Neutrophil (primary cell): Measurements from ENCODE around the gene YES1.

Experiments used
- H3K27ac ChIP-seq: fragments of 200-600 bp; sonication (generic); 2 replicates; pipeline ENCODE4 v1.5.1; 2016; ENCODE audit warnings: mild to moderate bottlenecking, moderate library complexity
- H3K27me3 ChIP-seq: fragments of 200-600 bp; sonication (generic); 2 replicates; pipeline ENCODE4 v1.6.0; 2016; ENCODE audit warnings: mild to moderate bottlenecking
- H3K36me3 ChIP-seq: fragments of 200-600 bp; sonication (generic); 2 replicates; pipeline ENCODE4 v1.5.1; 2017
- H3K4me1 ChIP-seq, 2 experiments: fragments of 200-600 bp in 1 of 2; sonication (generic) in 1 of 2; 1 replicate in 1 of 2; 2 replicates in 1 of 2; pipeline versions ENCODE4 v1.5.1 to v1.6.1; 2013 to 2016; ENCODE audit warnings: low read depth in 1 of 2, low read length in 1 of 2, mild to moderate bottlenecking in 1 of 2, moderate library complexity in 1 of 2; ENCODE audit not compliant: control insufficient read depth in 1 of 2, insufficient read depth in 1 of 2
- H3K4me3 ChIP-seq, 2 experiments: fragments of 200-600 bp in 1 of 2; sonication (generic) in 1 of 2; 1 replicate in 1 of 2; 2 replicates in 1 of 2; pipeline ENCODE4 v1.5.1; 2013 to 2016; ENCODE audit warnings: low read depth in 1 of 2, low read length in 1 of 2, mild to moderate bottlenecking in 1 of 2, moderate library complexity in 1 of 2
- H3K9me3 ChIP-seq: fragments of 200-600 bp; sonication (generic); 2 replicates; pipeline ENCODE4 v1.5.1; 2016
- CTCF ChIP-seq: fragments of 200-600 bp; sonication (generic); IDR thresholded peaks from 2 replicates; pipeline ENCODE4 v1.5.1; 2016; ENCODE audit warnings: antibody characterized with exemption

The YES1 gene

GRCh38 chr18:679516-679915 is 132.5 kb downstream of the YES1 start:
- H3K9me3 ChIP-seq: no peaks in the 10 kb centered on the region
- peaks cover 62% of the 10 kb centered on the region for H3K36me3 ChIP-seq
- H3K4me1 ChIP-seq: no peaks in the 10 kb centered on the region
- no peak for TF ChIP-seq CTCF
- H3K4me3 ChIP-seq: no peak overlapping the region
- no peak overlapping the region for H3K27ac ChIP-seq
- no peaks in the 10 kb centered on the region for H3K27me3 ChIP-seq

GRCh38 chr18:678482-679182 is 133.4 kb downstream of the YES1 start:
- H3K36me3 ChIP-seq: peaks cover 71% of the 10 kb centered on the region
- H3K4me1 ChIP-seq: no peaks in the 10 kb centered on the region
- H3K9me3 ChIP-seq: no peaks in the 10 kb centered on the region
- no peak overlapping the region for H3K4me3 ChIP-seq
- no peaks in the 10 kb centered on the region for H3K27me3 ChIP-seq
- H3K27ac ChIP-seq: no peak overlapping the region
- no peak for TF ChIP-seq CTCF

- H3K4me3 ChIP-seq: no peak overlapping the region
- H3K27me3 ChIP-seq: no peaks in the 10 kb centered on the region
- no peak for TF ChIP-seq CTCF
- no peak overlapping the region for H3K27ac ChIP-seq
- no peaks in the 10 kb centered on the region for H3K4me1 ChIP-seq
- H3K9me3 ChIP-seq: no peaks in the 10 kb centered on the region
- H3K36me3 ChIP-seq: peaks cover 76% of the 10 kb centered on the region
Observed at GRCh38 chr18:677951-678381, 134.1 kb downstream of the YES1 start.

GRCh38 chr18:677145-677544 is 134.9 kb downstream of the YES1 start:
- no peaks in the 10 kb centered on the region for H3K9me3 ChIP-seq
- H3K36me3 ChIP-seq: peaks cover 81% of the 10 kb centered on the region
- no peak for TF ChIP-seq CTCF
- H3K4me3 ChIP-seq: no peak overlapping the region
- no peaks in the 10 kb centered on the region for H3K4me1 ChIP-seq
- no peak overlapping the region for H3K27ac ChIP-seq
- H3K27me3 ChIP-seq: no peaks in the 10 kb centered on the region

GRCh38 chr18:676736-677135 is 135.3 kb downstream of the YES1 start:
- H3K27ac ChIP-seq: no peak overlapping the region
- peaks cover 79% of the 10 kb centered on the region for H3K36me3 ChIP-seq
- no peaks in the 10 kb centered on the region for H3K27me3 ChIP-seq
- no peaks in the 10 kb centered on the region for H3K4me1 ChIP-seq
- H3K4me3 ChIP-seq: no peak overlapping the region
- H3K9me3 ChIP-seq: no peaks in the 10 kb centered on the region
- TF ChIP-seq CTCF: no peak
